K562 (cell line): ENCODE measurements around the gene EXTL1.

Experiments used
- EP300 ChIP-seq: IDR thresholded peaks from 2 replicates; pipeline ENCODE4 v1.6.1; 2012; ENCODE audit warnings: low read length, improper control_type of control experiment
- PHF8 ChIP-seq: fragments of 200-600 bp; sonication (generic); IDR thresholded peaks from 2 replicates; pipeline ENCODE4 v1.6.1; 2012; ENCODE audit warnings: mixed run types, mild to moderate bottlenecking, inconsistent platforms, low read length, moderate library complexity, borderline replicate concordance
- SLC30A9 ChIP-seq: fragments of 250-450 bp; sonication (Bioruptor Pico); IDR thresholded peaks from 2 replicates; pipeline ENCODE4 v1.8.0; 2022; ENCODE audit warnings: mild to moderate bottlenecking, moderate library complexity
- ZBTB17 ChIP-seq: fragments of 450-650 bp; formaldehyde crosslinking; IDR thresholded peaks from 2 replicates; pipeline ENCODE4 v1.4.0; 2020; ENCODE audit warnings: mild to moderate bottlenecking
- TF ChIP-seq, protein P1 (sequence below): fragments of 450-650 bp; formaldehyde crosslinking; IDR thresholded peaks from 2 replicates; pipeline ENCODE4 v1.4.0; 2022; ENCODE audit warnings: mild to moderate bottlenecking, moderate library complexity
- TF ChIP-seq, protein P2 (sequence below): fragments of 250-450 bp; sonication (Bioruptor Pico); IDR thresholded peaks from 2 replicates; pipeline ENCODE4 v1.8.0; 2022; ENCODE audit warnings: inconsistent platforms, mild to moderate bottlenecking, moderate library complexity, borderline replicate concordance

DNA sequence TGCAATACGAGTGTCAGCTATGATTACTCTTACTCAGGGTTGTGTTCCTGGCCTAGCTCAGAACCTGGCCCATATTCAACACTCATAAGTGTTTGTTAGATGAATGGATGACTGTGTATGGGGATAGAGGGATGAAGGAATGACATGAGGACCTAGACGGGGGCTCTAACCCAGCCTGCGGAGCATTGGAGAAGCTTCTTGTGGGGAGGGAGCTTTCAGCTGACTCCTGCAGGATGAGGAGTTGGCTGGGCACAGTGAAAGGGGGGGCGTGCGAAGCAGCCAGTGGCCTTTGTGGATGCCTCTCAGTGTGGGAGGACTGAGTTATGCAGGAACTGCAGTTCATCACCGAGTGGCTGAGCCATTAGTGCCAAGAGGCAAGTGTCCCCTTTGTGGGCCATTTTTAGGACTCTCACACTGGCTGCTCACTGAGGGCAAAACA lies 1.2 kb upstream of the EXTL1 start:
- no peak for TF ChIP-seq SLC30A9 (CRISPR knock-in tag)
- TF ChIP-seq, protein P1, sequence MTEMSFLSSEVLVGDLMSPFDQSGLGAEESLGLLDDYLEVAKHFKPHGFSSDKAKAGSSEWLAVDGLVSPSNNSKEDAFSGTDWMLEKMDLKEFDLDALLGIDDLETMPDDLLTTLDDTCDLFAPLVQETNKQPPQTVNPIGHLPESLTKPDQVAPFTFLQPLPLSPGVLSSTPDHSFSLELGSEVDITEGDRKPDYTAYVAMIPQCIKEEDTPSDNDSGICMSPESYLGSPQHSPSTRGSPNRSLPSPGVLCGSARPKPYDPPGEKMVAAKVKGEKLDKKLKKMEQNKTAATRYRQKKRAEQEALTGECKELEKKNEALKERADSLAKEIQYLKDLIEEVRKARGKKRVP (CRISPR knock-in tag), result no peak
- no peak for TF ChIP-seq EP300
- TF ChIP-seq ZBTB17, result peak; percentile 87
- TF ChIP-seq, protein P2, sequence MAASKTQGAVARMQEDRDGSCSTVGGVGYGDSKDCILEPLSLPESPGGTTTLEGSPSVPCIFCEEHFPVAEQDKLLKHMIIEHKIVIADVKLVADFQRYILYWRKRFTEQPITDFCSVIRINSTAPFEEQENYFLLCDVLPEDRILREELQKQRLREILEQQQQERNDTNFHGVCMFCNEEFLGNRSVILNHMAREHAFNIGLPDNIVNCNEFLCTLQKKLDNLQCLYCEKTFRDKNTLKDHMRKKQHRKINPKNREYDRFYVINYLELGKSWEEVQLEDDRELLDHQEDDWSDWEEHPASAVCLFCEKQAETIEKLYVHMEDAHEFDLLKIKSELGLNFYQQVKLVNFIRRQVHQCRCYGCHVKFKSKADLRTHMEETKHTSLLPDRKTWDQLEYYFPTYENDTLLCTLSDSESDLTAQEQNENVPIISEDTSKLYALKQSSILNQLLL, result no peak
- TF ChIP-seq PHF8, result no peak
